H1 (cell line): ENCODE results near the gene PUSL1. TPM values are rescaled to one million over a fixed set of nuclear protein-coding genes. Genes with fewer than 3 reads are reported as not detected.

Experiments used
- CTCF ChIA-PET: fragments of 300-600 bp; sonication (Branson Sonifier 250); formaldehyde crosslinking; loops from one replicate; lab custom pipeline; 2021; ENCODE audit not compliant: partially characterized antibody; lab: Charles Lee
- POLR2A ChIA-PET: fragments of 300-600 bp; sonication (Branson Sonifier 250); formaldehyde crosslinking; loops from one replicate; lab custom pipeline; 2021; ENCODE audit warnings: inconsistent platforms; ENCODE audit not compliant: partially characterized antibody; lab: Charles Lee
- DNase-seq, 2 experiments: peaks; one replicate each; pipeline versions ENCODE4 v3.0.0 to v3.0.0-alpha.2; 2010 to 2022; ENCODE audit warnings: low spot score in 2 of 2, low read depth in 1 of 2, mixed read lengths in 1 of 2
- FAIRE-seq: peaks from 2 replicates; lab custom pipeline; 2011; peaks lifted over from hg19 to GRCh38; lab: Jason Lieb, UNC
- H2AFZ ChIP-seq: 2 replicates; pipeline ENCODE4 v1.8.1; 2012; ENCODE audit warnings: low read length, inconsistent platforms
- H2AK5ac ChIP-seq: 2 replicates; pipeline ENCODE4 v1.6.1; 2013; ENCODE audit warnings: low read depth, low read length
- H2BK120ac ChIP-seq: replicated peaks from 2 replicates; pipeline ENCODE3; 2013; ENCODE audit warnings: low read depth, low read length, inconsistent platforms
- H2BK12ac ChIP-seq: 2 replicates; pipeline ENCODE4 v1.6.1; 2013; ENCODE audit warnings: low read depth, low read length
- H2BK15ac ChIP-seq: 2 replicates; pipeline ENCODE4 v1.6.1; 2013; ENCODE audit warnings: low read length
- H2BK20ac ChIP-seq: 2 replicates; pipeline ENCODE4 v1.6.1; 2013; ENCODE audit warnings: low read length
- H2BK5ac ChIP-seq: 2 replicates; pipeline ENCODE4 v1.6.1; 2013; ENCODE audit warnings: low read depth, low read length
- H3K14ac ChIP-seq: 2 replicates; pipeline ENCODE4 v1.6.1; 2013; ENCODE audit warnings: inconsistent platforms; ENCODE audit not compliant: insufficient read length
- H3K18ac ChIP-seq: 2 replicates; pipeline ENCODE4 v1.6.1; 2013; ENCODE audit warnings: low read length; ENCODE audit errors: extremely low read depth
- H3K23ac ChIP-seq: 2 replicates; pipeline ENCODE4 v1.6.1; 2013; ENCODE audit warnings: inconsistent platforms; ENCODE audit not compliant: insufficient read length
- H3K23me2 ChIP-seq: 2 replicates; pipeline ENCODE4 v1.6.1; 2013; ENCODE audit warnings: low read depth, low read length
- H3K27ac ChIP-seq: 2 replicates; pipeline ENCODE4 v1.6.1; 2011; ENCODE audit warnings: low read depth, low read length, inconsistent platforms
- H3K27me3 ChIP-seq, 4 experiments: replicated peaks in 1 of 4; 1 replicate in 1 of 4; 2 replicates in 3 of 4; pipeline versions ENCODE4 v1.6.1 to v1.8.1; 2011 to 2013; ENCODE audit warnings: low read length in 3 of 4, mild to moderate bottlenecking in 3 of 4, inconsistent platforms in 2 of 4, mixed read lengths in 2 of 4, moderate library complexity in 1 of 4; ENCODE audit not compliant: control insufficient read depth in 3 of 4, insufficient read depth in 3 of 4; ENCODE audit errors: extremely low read depth in 1 of 4
- H3K36me3 ChIP-seq, 4 experiments: 2 replicates each; pipeline versions ENCODE4 v1.6.1 to v1.8.1; 2011 to 2013; ENCODE audit warnings: mild to moderate bottlenecking in 4 of 4, low read length in 3 of 4, moderate library complexity in 2 of 4, control low read depth in 1 of 4, inconsistent platforms in 1 of 4; ENCODE audit not compliant: insufficient read depth in 4 of 4, control insufficient read depth in 2 of 4
- H3K4ac ChIP-seq: replicated peaks from 2 replicates; pipeline ENCODE3; 2013; ENCODE audit warnings: low read length, low read depth, mixed read lengths, inconsistent platforms; ENCODE audit not compliant: insufficient read length
- H3K4me1 ChIP-seq, 4 experiments: replicated peaks in 1 of 4; 1 replicate in 1 of 4; 2 replicates in 3 of 4; pipeline versions ENCODE4 v1.6.1 to v1.8.1; 2011 to 2013; ENCODE audit warnings: low read length in 3 of 4, inconsistent platforms in 2 of 4, mixed read lengths in 1 of 4; ENCODE audit not compliant: insufficient read depth in 4 of 4, control insufficient read depth in 3 of 4
- H3K4me2 ChIP-seq, 2 experiments: 2 replicates each; pipeline versions ENCODE4 v1.6.1 to v1.8.1; 2011 to 2013; ENCODE audit warnings: low read depth in 2 of 2, low read length in 2 of 2, control low read depth in 1 of 2, inconsistent platforms in 1 of 2, mild to moderate bottlenecking in 1 of 2; ENCODE audit not compliant: insufficient read depth in 1 of 2
- H3K4me3 ChIP-seq, 4 experiments: fragments of 200-600, 300-600 bp in 1 of 4; sonication (generic), shearing (Covaris generic), sonication (Bioruptor Twin) in 1 of 4; 2 replicates each; pipeline versions ENCODE4 v1.5.1 to v1.8.1; 2011 to 2016; ENCODE audit warnings: low read length in 4 of 4, low read depth in 3 of 4, control low read depth in 2 of 4, inconsistent platforms in 2 of 4, mild to moderate bottlenecking in 2 of 4, mixed read lengths in 1 of 4, moderate library complexity in 1 of 4; ENCODE audit not compliant: insufficient read depth in 2 of 4; ENCODE audit errors: extremely low read depth in 1 of 4
- H3K56ac ChIP-seq: replicated peaks from 2 replicates; pipeline ENCODE3; 2013; ENCODE audit warnings: low read depth, mild to moderate bottlenecking, mixed read lengths, low read length, inconsistent platforms; ENCODE audit not compliant: insufficient read length
- H3K79me1 ChIP-seq: 2 replicates; pipeline ENCODE4 v1.6.1; 2013; ENCODE audit warnings: low read depth, low read length, control low read depth
- H3K79me2 ChIP-seq, 2 experiments: 2 replicates each; pipeline versions ENCODE4 v1.6.1 to v1.8.1; 2012 to 2013; ENCODE audit warnings: low read length in 2 of 2, mild to moderate bottlenecking in 2 of 2, inconsistent platforms in 1 of 2; ENCODE audit not compliant: insufficient read depth in 2 of 2, control insufficient read depth in 1 of 2
- H3K9ac ChIP-seq, 4 experiments: replicated peaks in 1 of 4; 1 replicate in 1 of 4; 2 replicates in 3 of 4; pipeline versions ENCODE4 v1.6.1 to v1.8.1; 2011 to 2013; ENCODE audit warnings: low read depth in 3 of 4, low read length in 3 of 4, control low read depth in 2 of 4, mild to moderate bottlenecking in 2 of 4, moderate library complexity in 2 of 4, inconsistent platforms in 1 of 4; ENCODE audit errors: extremely low read depth in 1 of 4
- H3K9me3 ChIP-seq, 2 experiments: 2 replicates each; pipeline versions ENCODE4 v1.6.1 to v1.8.1; 2012 to 2013; ENCODE audit warnings: mild to moderate bottlenecking in 2 of 2, moderate library complexity in 2 of 2, control low read depth in 1 of 2, inconsistent platforms in 1 of 2, low read depth in 1 of 2, low read length in 1 of 2, mixed read lengths in 1 of 2; ENCODE audit not compliant: insufficient read depth in 2 of 2
- H4K20me1 ChIP-seq, 2 experiments: replicated peaks in 1 of 2; 2 replicates each; pipeline versions ENCODE3 to v1.8.1; 2011 to 2013; ENCODE audit warnings: inconsistent platforms in 2 of 2, low read length in 2 of 2, mild to moderate bottlenecking in 1 of 2; ENCODE audit not compliant: insufficient read depth in 2 of 2, control insufficient read depth in 1 of 2
- H4K5ac ChIP-seq: 2 replicates; pipeline ENCODE4 v1.6.1; 2013; ENCODE audit warnings: low read length, low read depth, mixed read lengths, inconsistent platforms; ENCODE audit not compliant: insufficient read length
- H4K8ac ChIP-seq: 2 replicates; pipeline ENCODE4 v1.8.0; 2013; ENCODE audit warnings: mild to moderate bottlenecking, moderate library complexity, low read length, inconsistent platforms; ENCODE audit not compliant: insufficient read depth; ENCODE audit errors: extremely low read depth
- H4K91ac ChIP-seq: replicated peaks from 2 replicates; pipeline ENCODE3; 2013; ENCODE audit warnings: low read length, mixed read lengths, inconsistent platforms; ENCODE audit not compliant: insufficient read length
- ASH2L ChIP-seq: fragments of 200-600, 300-600 bp; sonication (generic); IDR thresholded peaks from one replicate; pipeline ENCODE4 v1.7.1; 2017; ENCODE audit warnings: low read length
- ATF3 ChIP-seq: IDR thresholded peaks from 2 replicates; pipeline ENCODE4 v1.6.1; 2011; ENCODE audit warnings: low read depth, mild to moderate bottlenecking, low read length; ENCODE audit not compliant: insufficient read depth
- CBX5 ChIP-seq: fragments of 300-800, 300-1000 bp; sonication (generic); IDR thresholded peaks from 2 replicates; pipeline ENCODE4 v1.7.1; 2016; ENCODE audit warnings: antibody characterized with exemption, low read length, low read depth
- CREB1 ChIP-seq: IDR thresholded peaks from 2 replicates; pipeline ENCODE4 v1.6.1; 2012; ENCODE audit warnings: inconsistent platforms
- GTF2F1 ChIP-seq: IDR thresholded peaks from 2 replicates; pipeline ENCODE4 v1.6.1; 2012; ENCODE audit warnings: low read depth, low read length, improper control_type of control experiment, borderline replicate concordance
- KDM1A ChIP-seq: fragments of 200-600, 300-600 bp; sonication (generic); IDR thresholded peaks from 2 replicates; pipeline ENCODE4 v1.7.1; 2016; ENCODE audit warnings: mild to moderate bottlenecking, low read length, borderline replicate concordance
- NRF1 ChIP-seq: IDR thresholded peaks from 2 replicates; pipeline ENCODE4 v1.6.1; 2011; ENCODE audit warnings: mild to moderate bottlenecking, low read depth, low read length, improper control_type of control experiment
- POLR2A ChIP-seq, 2 experiments: IDR thresholded peaks; 1 replicate in 1 of 2; 2 replicates in 1 of 2; pipeline ENCODE4 v1.6.1; 2011; ENCODE audit warnings: low read depth in 2 of 2, low read length in 2 of 2, mild to moderate bottlenecking in 2 of 2; ENCODE audit errors: control extremely low read depth in 1 of 2
- RFX5 ChIP-seq: IDR thresholded peaks from 2 replicates; pipeline ENCODE4 v1.6.1; 2011; ENCODE audit warnings: low read depth, low read length, improper control_type of control experiment, borderline replicate concordance
- SP2 ChIP-seq: IDR thresholded peaks from 2 replicates; pipeline ENCODE4 v1.6.1; 2012; ENCODE audit warnings: mild to moderate bottlenecking, low read length, inconsistent platforms
- SP4 ChIP-seq: IDR thresholded peaks from 2 replicates; pipeline ENCODE4 v1.6.1; 2012; ENCODE audit warnings: low read length, inconsistent platforms
- SUZ12 ChIP-seq: fragments of 200-600 bp; sonication (generic); IDR thresholded peaks from 2 replicates; pipeline ENCODE4 v1.6.1; 2012; ENCODE audit warnings: mild to moderate bottlenecking, inconsistent platforms, low read length, moderate library complexity, mixed read lengths
- WGBS, 2 experiments: shearing (Covaris generic) in 1 of 2; methylation state at CpG; one replicate each; pipeline versions ENCODE4 v1.1.6 to v1.1.7; 2013 to 2015; ENCODE audit warnings: low lambda C conversion rate in 2 of 2, mixed read lengths in 2 of 2, inconsistent platforms in 1 of 2, low coverage in 1 of 2, missing lambda C conversion rate in 1 of 2; ENCODE audit not compliant: insufficient replicate concordance in 2 of 2, insufficient coverage in 1 of 2, insufficient read length in 1 of 2; ENCODE audit errors: extremely low coverage in 1 of 2, missing lambda C conversion rate in 1 of 2; 5-methylcytosine and 5-hydroxymethylcytosine counted together
- polyA plus RNA-seq, 7 experiments: library from polyadenylated mRNA; depleted of rRNA in 3 of 7; stranded (reverse) in 5 of 7; unstranded in 2 of 7; fragments of >200 nt in 5 of 7; fragments of 200-250 nt in 2 of 7; gene quantifications; 1 replicate in 5 of 7; 2 replicates in 1 of 7; 4 replicates in 1 of 7; pipeline versions ENCODE4 v1.2.1 to v1.2.3, GENCODE V29; 2011 to 2013; ENCODE audit warnings: missing spikeins in 2 of 7, mixed read lengths in 2 of 7
- total RNA-seq: library from RNA; stranded (reverse); fragmentation: NEBNext Ultra II Directional; extraction: Animal tissue kit (Norgen Biotek cat#: 25700); gene quantifications from 2 replicates; pipeline ENCODE4 v1.2.1, GENCODE V29; 2021

PUSL1 gene
- total and polyA plus RNA-seq, 2 of the 8 experiments (the other 6 are each of a cell fraction or from before 2014, with no cell fraction given) = 38.8 to 87.4 TPM

GRCh38 chr1:1359664-1360468 is 51.5 kb downstream of the PUSL1 start:
- Histone ChIP-seq H2AFZ (no peak overlapping the region), H4K5ac (no peak overlapping the region), H4K20me1 (no peaks in the 10 kb centered on the region), H2BK15ac (peak overlapping the region; percentile 46), H2BK120ac (no peak overlapping the region), H3K18ac (peak overlapping the region; percentile 60; the same call in 1 of the 2 replicates), H3K56ac (no peak overlapping the region), H3K4me2 (no peak overlapping the region), H3K4ac (no peak overlapping the region), H2BK20ac (no peak overlapping the region), H4K8ac (no peak overlapping the region; the same call in 1 of the 2 replicates), H2BK12ac (peak overlapping the region; percentile 50; the same call in 1 of the 2 replicates), H3K4me1 (peaks cover 2 to 24% (median 17%) of the 10 kb centered on the region in 4 experiments), H2AK5ac (no peak overlapping the region), H3K27me3 (peaks cover 5 to 7% (median 6%) of the 10 kb centered on the region in 4 experiments), H3K79me1 (no peaks in the 10 kb centered on the region), H3K23ac (no peak overlapping the region), H3K9ac (no peak overlapping the region), H3K9me3 (no peaks in the 10 kb centered on the region), H3K23me2 (peaks cover 4% of the 10 kb centered on the region), H3K14ac (no peak overlapping the region), H3K27ac (no peak overlapping the region), H4K91ac (no peak overlapping the region), H3K4me3 (no peak overlapping the region), H3K79me2 (no peaks in the 10 kb centered on the region), H3K36me3 (no peaks in the 10 kb centered on the region), H2BK5ac (peak overlapping the region; percentile 78; the same call in 1 of the 2 replicates)
- CTCF ChIA-PET = interaction anchor here (0.7 to 2.9 kb wide), 4 partner anchors 12 to 57 kb away, joined by 3 to 18 read pairs (median 4); no protein-coding TSS in a partner anchor
- WGBS, 2 experiments = 88% methylated on average over 13 of the region's 28 CpGs; no CpG with 5 or more reads in 1 of the 2 experiments
- POLR2A ChIA-PET = interaction anchor here (0.7 to 4.0 kb wide), 5 partner anchors 11 to 30 kb away, joined by 3 to 19 read pairs (median 6); partner anchors contain the start of gene AURKAIP1
- FAIRE-seq = no peak
- DNase-seq = no peak
- TF ChIP-seq RFX5 = no peak
- no peak for TF ChIP-seq CBX5
- no peak for TF ChIP-seq SUZ12
- no peak for TF ChIP-seq SP4
- TF ChIP-seq KDM1A = no peak
- no peak for TF ChIP-seq ATF3
- no peak for TF ChIP-seq NRF1
- no peak for TF ChIP-seq GTF2F1
- TF ChIP-seq ASH2L = no peak
- no peak for TF ChIP-seq CREB1
- no peak for TF ChIP-seq SP2
- TF ChIP-seq POLR2A (IDR thresholded peaks at IDR 0.05; ENCODE audit: control extremely low read depth in 1 of 2, low read depth in 2 of 2, low read length in 2 of 2) = no peak
